B cell (primary cell): Measurements from ENCODE around the gene FAM229A. TPM values are rescaled to one million over a fixed set of nuclear protein-coding genes. Genes with fewer than 3 reads are reported as not detected.

ENCODE experiments used
- ATAC-seq: fragments of 200-7000 bp; cut with Tn5 transposase; one replicate; pipeline ENCODE4 v1.10.0; 2021; ENCODE audit warnings: low read depth, mild to moderate bottlenecking, moderate number of reproducible peaks, moderate library complexity
- CTCF ChIA-PET: fragments of 350-600 bp; sonication (Branson Sonifier 250); formaldehyde crosslinking; loops from one replicate; lab custom pipeline; 2021; ENCODE audit warnings: antibody characterized with exemption, inconsistent platforms; lab: Charles Lee
- POLR2A ChIA-PET: fragments of 350-600 bp; sonication (Branson Sonifier 250); formaldehyde crosslinking; loops from one replicate; lab custom pipeline; 2021; ENCODE audit warnings: antibody characterized with exemption; lab: Charles Lee
- DNase-seq: peaks from one replicate; pipeline ENCODE4 v3.0.0; 2013
- H2AFZ ChIP-seq: 2 replicates; pipeline ENCODE4 v1.6.1; 2012; ENCODE audit warnings: mild to moderate bottlenecking, low read depth, low read length; ENCODE audit not compliant: insufficient read depth, poor library complexity, severe bottlenecking
- H3K27ac ChIP-seq, 2 donors: 1 replicate in 1 of 2; 2 replicates in 1 of 2; pipeline ENCODE4 v1.5.1; 2012 to 2013; ENCODE audit warnings: low read length in 2 of 2, mild to moderate bottlenecking in 2 of 2, moderate library complexity in 1 of 2
- H3K27me3 ChIP-seq, 4 experiments: fragments of 200-600 bp in 1 of 4; sonication (generic) in 1 of 4; replicated peaks in 1 of 4; 1 replicate in 2 of 4; 2 replicates in 2 of 4; pipeline versions ENCODE4 v1.6.1 to v1.7.0; 2013 to 2016; ENCODE audit warnings: low read length in 3 of 4, mild to moderate bottlenecking in 2 of 4, mixed read lengths in 1 of 4, moderate library complexity in 1 of 4; ENCODE audit not compliant: insufficient read depth in 4 of 4, control insufficient read depth in 3 of 4; ENCODE audit errors: control extremely low read depth in 1 of 4
- H3K36me3 ChIP-seq, 2 experiments: replicated peaks in 1 of 2; 1 replicate in 1 of 2; 2 replicates in 1 of 2; pipeline versions ENCODE4 v1.6.1 to v1.7.1; 2013; ENCODE audit warnings: low read length in 1 of 2; ENCODE audit not compliant: insufficient read depth in 2 of 2, control insufficient read depth in 1 of 2; ENCODE audit errors: control extremely low read depth in 1 of 2, extremely low read depth in 1 of 2
- H3K4me1 ChIP-seq, 2 donors: fragments of 200-600 bp in 1 of 2; sonication (generic) in 1 of 2; 1 replicate in 1 of 2; 2 replicates in 1 of 2; pipeline versions ENCODE4 v1.5.1 to v1.6.1; 2013 to 2017; ENCODE audit warnings: low read length in 2 of 2; ENCODE audit not compliant: control insufficient read depth in 2 of 2, insufficient read depth in 2 of 2
- H3K4me2 ChIP-seq: replicated peaks from 2 replicates; pipeline ENCODE3; 2012; ENCODE audit warnings: mild to moderate bottlenecking, low read depth, low read length; ENCODE audit not compliant: poor library complexity, severe bottlenecking
- H3K4me3 ChIP-seq, 5 experiments: fragments of 200-600 bp in 1 of 5; sonication (generic) in 1 of 5; 1 replicate in 3 of 5; 2 replicates in 2 of 5; pipeline versions ENCODE4 v1.5.1 to v1.7.0; 2011 to 2016; ENCODE audit warnings: low read length in 4 of 5, mild to moderate bottlenecking in 4 of 5, low read depth in 2 of 5, control low read depth in 1 of 5, moderate library complexity in 1 of 5; ENCODE audit not compliant: insufficient read depth in 1 of 5; ENCODE audit errors: control extremely low read depth in 1 of 5, extremely low read depth in 1 of 5
- H3K79me2 ChIP-seq: fragments of 200-600 bp; sonication (generic); one replicate; pipeline ENCODE4 v1.6.0; 2016; ENCODE audit warnings: low read length; ENCODE audit not compliant: control insufficient read depth, insufficient read depth
- H3K9ac ChIP-seq: fragments of 200-600 bp; sonication (generic); 2 replicates; pipeline ENCODE4 v1.6.1; 2017; ENCODE audit warnings: mild to moderate bottlenecking, low read length, moderate library complexity
- H3K9me3 ChIP-seq, 3 donors: one replicate each; pipeline versions ENCODE4 v1.6.1 to v1.7.1; 2013; ENCODE audit warnings: low read length in 2 of 3; ENCODE audit not compliant: control insufficient read depth in 2 of 3, insufficient read depth in 1 of 3; ENCODE audit errors: control extremely low read depth in 1 of 3
- H4K20me1 ChIP-seq: 2 replicates; pipeline ENCODE4 v1.6.0; 2012; ENCODE audit warnings: mild to moderate bottlenecking, low read length; ENCODE audit not compliant: insufficient read depth, control insufficient read depth, poor library complexity, severe bottlenecking
- H3K27ac Mint-ChIP-seq: one replicate; pipeline ENCODE4 v1.8.0; 2021; ENCODE audit warnings: mixed read lengths
- H3K27me3 Mint-ChIP-seq: one replicate; pipeline ENCODE4 v1.8.0; 2021; ENCODE audit warnings: mixed read lengths
- H3K4me1 Mint-ChIP-seq: one replicate; pipeline ENCODE4 v1.8.0; 2021; ENCODE audit warnings: mixed read lengths
- H3K4me3 Mint-ChIP-seq: one replicate; pipeline ENCODE4 v1.8.0; 2021; ENCODE audit warnings: mixed read lengths
- H3K9me3 Mint-ChIP-seq: one replicate; pipeline ENCODE4 v1.8.0; 2022; ENCODE audit warnings: mixed read lengths; ENCODE audit not compliant: insufficient read depth
- CTCF ChIP-seq: fragments of 200-600 bp; IDR thresholded peaks from one replicate; pipeline ENCODE4 v1.8.0; 2022; ENCODE audit warnings: antibody characterized with exemption, mild to moderate bottlenecking
- EZH2 ChIP-seq: IDR thresholded peaks from 2 replicates; pipeline ENCODE4 v1.6.1; 2012; ENCODE audit warnings: borderline replicate concordance, low read depth, mild to moderate bottlenecking, moderate library complexity, low read length; ENCODE audit not compliant: insufficient read depth, poor library complexity, severe bottlenecking
- WGBS: methylation state at CpG from one replicate; pipeline ENCODE4 v1.1.5; 2013; ENCODE audit warnings: missing lambda C conversion rate; ENCODE audit not compliant: insufficient coverage; 5-methylcytosine and 5-hydroxymethylcytosine counted together
- intact Hi-C: fragments of 100-400 bp; cut with micrococcal nuclease; formaldehyde crosslinking; loops from one replicate; pipeline ENCODE4 v1.10.0; 2022
- polyA plus RNA-seq: library from polyadenylated mRNA; depleted of rRNA; stranded (reverse); fragments of >200 nt; gene quantifications from 2 replicates; pipeline ENCODE4 v1.2.3, GENCODE V29; 2012
- total RNA-seq, 2 donors: library from RNA; stranded (reverse); fragments of 120-200 nt in 1 of 2; gene quantifications; 1 replicate in 1 of 2; 2 replicates in 1 of 2; pipeline versions ENCODE4 v1.2.3 to v1.2.4, GENCODE V29; 2013 to 2022

FAM229A gene
- total and polyA plus RNA-seq, 2 donors (not counting 1 experiment from before 2014, with no cell fraction given): 33.3 to 33.8 TPM

- 17% methylated on average over 21 of the region's 28 CpGs for WGBS
- Histone ChIP-seq H3K4me3 (peak overlapping the region; percentile 40 to 75 (median 63)), H2AFZ (peak overlapping the region; percentile 95), H3K9me3 (peaks cover 0 to 15% (median 4%) of the 10 kb centered on the region in 3 donors), H3K79me2 (peaks cover 2% of the 10 kb centered on the region), H3K4me2 (peak overlapping the region; percentile 99), H3K9ac (peak overlapping the region; percentile 80), H4K20me1 (no peaks in the 10 kb centered on the region), H3K27me3 (no peaks in the 10 kb centered on the region), H3K27ac (peak overlapping the region; percentile 54 to 91), H3K36me3 (no peaks in the 10 kb centered on the region), H3K4me1 (peaks cover 14 to 27% of the 10 kb centered on the region in 2 donors)
- Mint-ChIP-seq H3K9me3 (no peaks in the 10 kb centered on the region), H3K27me3 (no peaks in the 10 kb centered on the region), H3K4me3 (peak overlapping the region; percentile 88), H3K27ac (peak overlapping the region; percentile 88), H3K4me1 (peaks cover 22% of the 10 kb centered on the region)
- ChIA-PET CTCF (interaction anchor here (0.8 to 3.4 kb wide), 9 partner anchors 9 to 135 kb away, joined by 3 to 29 read pairs (median 5); partner anchors contain the start of genes BSDC1 and MARCKSL1), POLR2A (interaction anchor here (0.6 to 3.6 kb wide), 9 partner anchors 9 to 110 kb away, joined by 3 to 51 read pairs (median 4); partner anchors contain the start of genes HDAC1 and MARCKSL1)
- TF ChIP-seq EZH2 (no peak), CTCF (peak; percentile 67)
- no peak for DNase-seq
- peak; percentile 70 for ATAC-seq
- intact Hi-C loops: loop anchor here (1.0 to 10.0 kb wide), 9 partner anchors 9 to 706 kb away; partner anchors contain the start of genes BSDC1, EIF3I, HDAC1 and MARCKSL1
Measured at GRCh38 chr1:32350785-32351398, 11.4 kb downstream of the FAM229A start.

GRCh38 chr1:32349211-32349708 is 13.0 kb downstream of the FAM229A start:
- no peaks in the 10 kb centered on the region for H3K27me3 Mint-ChIP-seq
- Histone ChIP-seq H2AFZ (no peak overlapping the region), H3K27ac (no peak overlapping the region), H3K4me1 (peaks cover 14 to 27% of the 10 kb centered on the region in 2 donors), H3K36me3 (no peaks in the 10 kb centered on the region), H3K9me3 (peaks cover 0 to 15% (median 4%) of the 10 kb centered on the region in 3 donors), H3K27me3 (no peaks in the 10 kb centered on the region), H3K79me2 (peaks cover 2% of the 10 kb centered on the region), H4K20me1 (no peaks in the 10 kb centered on the region), H3K4me2 (no peak overlapping the region), H3K4me3 (no peak overlapping the region), H3K9ac (no peak overlapping the region)
- ChIA-PET CTCF (interaction anchor here (1.8 kb wide), 2 partner anchors 8 to 13 kb away, joined by 5 to 8 read pairs; partner anchors contain the start of gene MARCKSL1), POLR2A (interaction anchor here (3.6 kb wide), 1 partner anchor 12 kb away, joined by 51 read pairs; the partner anchor contains the start of gene MARCKSL1)
- no peak for DNase-seq
- intact Hi-C loops: no loop called here
- TF ChIP-seq EZH2 (no peak), CTCF (no peak)
- H3K9me3 Mint-ChIP-seq: no peaks in the 10 kb centered on the region
- peaks cover 22% of the 10 kb centered on the region for H3K4me1 Mint-ChIP-seq
- no peak overlapping the region for H3K4me3 Mint-ChIP-seq
- H3K27ac Mint-ChIP-seq: peak overlapping the region; percentile 43
- 41% methylated on average over 7 of the region's 8 CpGs for WGBS
- ATAC-seq: no peak
